ENCODE measurements around the gene ZSCAN5B.
A peak's percentile ranks its signal among the peaks of the same experiment; 100 is the strongest.

Gene ZSCAN5B

DNA sequence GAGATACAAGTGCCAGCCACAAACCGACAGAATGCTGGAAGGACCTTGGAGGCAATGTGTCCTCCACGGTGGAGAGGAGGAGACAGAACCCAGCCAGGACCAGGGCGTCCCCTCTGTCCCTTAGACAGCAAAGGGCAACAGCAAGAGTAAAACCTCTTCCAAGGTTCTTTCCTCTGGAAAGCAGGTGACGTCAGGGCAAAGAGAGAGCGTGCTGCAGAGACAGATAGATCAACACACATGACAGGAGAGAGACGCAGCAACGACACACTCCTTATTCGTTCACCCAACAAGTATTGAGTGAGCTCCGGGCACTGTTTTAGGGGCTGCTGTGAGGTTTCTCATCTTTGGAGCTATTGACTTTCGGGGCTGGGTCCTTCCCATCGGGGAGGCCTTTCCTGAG, 23.0 kb downstream of the ZSCAN5B start:
- no peak overlapping the region for H3K4me3 ChIP-seq (ENCODE audit: low read depth, low read length)
- in situ Hi-C loops (cut with HindIII; ENCODE audit: low sequenced_read_pairs): loop anchor here (5.0 kb wide), 1 partner anchor 107 kb away; no protein-coding TSS in a partner anchor
- TF ChIP-seq CTCF (IDR thresholded peaks at IDR 0.05; ENCODE audit: low read depth, low read length, missing control alignments): no peak
- DNase-seq (ENCODE audit: low read depth): no peak

- no peak for TF ChIP-seq CTCF (IDR thresholded peaks at IDR 0.05; ENCODE audit: low read depth, low read length, missing control alignments)
- no peak for DNase-seq (ENCODE audit: low read depth)
- no peak overlapping the region for H3K4me3 ChIP-seq (ENCODE audit: low read depth, low read length)
- in situ Hi-C loops (cut with HindIII; ENCODE audit: low sequenced_read_pairs): loop anchor here (5.0 kb wide), 1 partner anchor 107 kb away; no protein-coding TSS in a partner anchor
These were observed 23.5 kb downstream of the ZSCAN5B start for GRCh38 chr19:56174086-56174485.

DNA sequence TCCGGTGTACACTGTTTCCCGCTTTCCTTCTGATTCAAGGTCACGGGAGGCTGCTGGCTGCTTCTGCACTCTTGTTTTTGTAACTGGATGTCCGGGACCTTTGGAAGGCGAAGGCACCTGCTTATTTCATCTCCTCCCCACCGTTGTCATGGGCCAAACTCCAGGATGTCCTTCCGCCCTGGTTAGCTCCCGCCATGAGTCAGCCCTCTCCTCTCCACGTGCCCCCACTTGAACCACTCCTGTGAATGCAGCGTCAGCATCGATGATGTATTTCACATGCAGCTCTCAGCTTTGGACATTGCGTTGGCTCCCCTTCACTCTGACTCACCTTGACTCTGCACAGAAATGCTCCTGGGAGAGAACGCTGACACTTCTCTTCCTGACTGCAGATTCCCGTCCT, 27.3 kb downstream of the ZSCAN5B start:
- in situ Hi-C loops (cut with HindIII; ENCODE audit: low sequenced_read_pairs): loop anchor here (5.0 kb wide), 1 partner anchor 103 kb away; no protein-coding TSS in a partner anchor
- DNase-seq (ENCODE audit: low read depth): peak; percentile 6
- H3K4me3 ChIP-seq (ENCODE audit: low read depth, low read length): no peak overlapping the region
- no peak for TF ChIP-seq CTCF (IDR thresholded peaks at IDR 0.05; ENCODE audit: low read depth, low read length, missing control alignments)

DNA sequence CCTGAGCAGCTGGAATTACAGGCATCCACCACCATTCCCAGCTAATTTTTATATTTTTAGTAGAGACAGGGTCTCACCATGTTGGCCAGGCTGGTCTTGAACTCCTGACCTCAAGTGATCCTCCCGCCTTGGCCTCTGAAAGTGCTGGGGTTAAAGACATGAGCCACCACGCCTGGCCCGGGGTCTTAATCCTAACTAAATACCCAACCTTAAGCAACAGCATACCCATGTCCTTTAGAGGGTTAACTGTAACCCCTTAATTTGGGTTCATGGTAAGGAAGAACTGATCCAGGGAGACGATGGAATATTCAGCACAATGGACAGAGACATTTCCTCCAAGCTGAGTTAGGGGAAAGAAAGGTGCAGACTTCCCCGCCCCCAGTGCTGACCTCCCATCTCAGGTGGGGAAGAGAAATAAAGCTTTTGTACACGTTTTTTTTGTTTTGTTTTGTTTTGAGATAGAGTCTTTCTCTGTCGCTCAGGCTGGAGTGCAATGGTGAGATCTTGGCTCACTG, 30.5 kb downstream of the ZSCAN5B start:
- in situ Hi-C loops (cut with HindIII; ENCODE audit: low sequenced_read_pairs): no loop called here
- no peak for DNase-seq (ENCODE audit: low read depth)
- no peak for TF ChIP-seq CTCF (IDR thresholded peaks at IDR 0.05; ENCODE audit: low read depth, low read length, missing control alignments)
- no peak overlapping the region for H3K4me3 ChIP-seq (ENCODE audit: low read depth, low read length)

DNA sequence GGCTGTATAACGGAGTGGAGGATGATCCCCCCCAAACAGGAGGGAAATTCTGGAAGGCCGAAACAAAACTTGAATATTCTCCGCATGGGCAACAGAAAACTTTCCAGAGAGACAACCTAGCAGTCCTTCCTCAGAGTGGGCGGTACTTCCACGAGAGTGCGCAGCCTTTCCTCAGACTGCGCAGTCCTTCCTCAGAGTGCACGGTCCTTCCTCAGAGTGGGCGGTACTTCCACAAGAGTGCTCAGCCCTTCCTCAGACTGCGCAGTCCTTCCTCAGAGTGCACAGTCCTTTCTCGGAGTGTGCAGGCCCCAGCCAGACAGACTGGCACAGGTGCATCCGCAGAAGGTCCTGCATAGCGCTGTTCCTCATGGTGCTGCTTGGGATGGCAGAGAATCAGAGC, 34.5 kb downstream of the ZSCAN5B start:
- H3K4me3 ChIP-seq (ENCODE audit: low read depth, low read length): no peak overlapping the region
- no peak for DNase-seq (ENCODE audit: low read depth)
- no peak for TF ChIP-seq CTCF (IDR thresholded peaks at IDR 0.05; ENCODE audit: low read depth, low read length, missing control alignments)
- in situ Hi-C loops (cut with HindIII; ENCODE audit: low sequenced_read_pairs): no loop called here

DNA sequence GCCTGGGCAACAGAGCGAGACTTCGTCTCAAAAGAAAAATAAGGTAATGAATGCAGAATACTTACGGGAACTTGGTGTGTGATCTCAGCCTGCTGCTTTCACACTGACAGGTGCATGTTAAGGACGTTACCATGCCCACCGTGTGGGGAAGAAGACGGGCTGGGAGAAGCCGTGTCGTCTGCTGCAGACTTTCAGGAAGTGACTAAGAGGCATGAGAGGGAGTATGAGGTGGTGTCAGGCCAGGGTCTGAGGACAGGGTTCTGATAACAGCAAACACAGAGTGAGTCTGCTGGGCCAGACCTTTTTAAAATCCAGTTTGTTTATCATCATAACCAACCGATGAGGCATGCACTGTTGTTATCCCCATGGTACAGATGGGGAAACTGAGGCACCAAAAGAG, 35.3 kb downstream of the ZSCAN5B start:
- DNase-seq (ENCODE audit: low read depth): no peak
- in situ Hi-C loops (cut with HindIII; ENCODE audit: low sequenced_read_pairs): no loop called here
- TF ChIP-seq CTCF (IDR thresholded peaks at IDR 0.05; ENCODE audit: low read depth, low read length, missing control alignments): no peak
- no peak overlapping the region for H3K4me3 ChIP-seq (ENCODE audit: low read depth, low read length)

Measured in astrocyte of the cerebellum (primary cell).